Measurements from ENCODE around the gene MEP1A. TPM values are rescaled to one million over a fixed set of nuclear protein-coding genes. Genes with fewer than 3 reads are reported as not detected.

Gene MEP1A
- total and polyA plus RNA-seq, 2 of the 13 experiments (the other 11 are each of a cell fraction or from before 2014, with no cell fraction given), result 0.24 to 0.83 TPM

DNA sequence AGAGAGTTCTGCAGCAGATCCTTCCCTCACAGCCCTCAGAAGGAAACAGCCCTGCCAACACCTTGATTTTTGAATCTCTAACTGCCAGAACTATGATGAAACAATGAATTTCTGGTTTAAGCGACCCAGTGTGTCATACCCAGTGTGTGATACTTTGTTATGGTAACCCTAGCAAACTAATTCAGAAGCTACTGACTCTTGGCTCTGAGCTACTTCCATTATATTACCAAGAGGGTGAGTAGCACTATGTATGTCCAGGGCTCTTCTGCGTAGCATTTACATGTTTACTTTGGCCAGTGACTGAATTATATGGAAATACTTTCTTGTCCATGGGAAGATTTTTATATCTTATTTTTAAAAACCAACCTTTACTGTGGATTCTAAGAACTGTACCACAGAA is 29.7 kb upstream of the MEP1A start:
- Histone ChIP-seq H3K9me3 (ENCODE audit: low read length) (0 out of 2 replicates have a peak, but pooled peaks cover 7% of the 10 kb centered on the region), H3K9ac (ENCODE audit: insufficient read depth, low read depth, low read length) (no peak overlapping the region), H4K20me1 (ENCODE audit: insufficient read depth, low read length) (no peaks in the 10 kb centered on the region), H3K4me1 (ENCODE audit: insufficient read depth, low read length) (peaks cover 12% of the 10 kb centered on the region), H2AFZ (ENCODE audit: low read length) (no peak overlapping the region), H3K27me3 (ENCODE audit: control insufficient read depth in 1 of 2, insufficient read depth in 2 of 2, low read length in 2 of 2) (no peaks in the 10 kb centered on the region), H3K36me3 (replicated peaks in 1 of 2; ENCODE audit: control insufficient read depth in 1 of 2, insufficient read depth in 2 of 2, low read length in 2 of 2) (no peaks in the 10 kb centered on the region), H3K79me2 (ENCODE audit: insufficient read depth, low read length) (no peaks in the 10 kb centered on the region), H3K4me2 (ENCODE audit: low read depth, low read length) (no peak overlapping the region), H3K4me3 (replicated peaks in 1 of 3; ENCODE audit: insufficient read depth in 1 of 3, low read depth in 2 of 3, low read length in 3 of 3) (no peak overlapping the region), H3K27ac (ENCODE audit: extremely low read length, insufficient read depth, low read length) (no peak overlapping the region)
- ATAC-seq (no peak), DNase-seq (ENCODE audit: low spot score) (no peak), FAIRE-seq (no peak)
- in situ Hi-C loops (cut with HindIII; ENCODE audit: extremely low pct_ligation_motif_present, low pct_unique_long_range_greater_than_20kb), result no loop called here
- ChIA-PET POLR2A (no interaction called here), CTCF (ENCODE audit: low intra/inter-chr PET ratio, low total read pairs) (no interaction called here)
- 48% methylated on average over 2 of the region's 2 CpGs for WGBS (ENCODE audit: low lambda C conversion rate)
- intact Hi-C loops (cut with micrococcal nuclease; ENCODE audit: unreplicated experiment), result no loop called here
- BruUV-seq (replicated peaks), result no TSS peak
- TF ChIP-seq ZNF552 (CRISPR knock-in tag; IDR thresholded peaks at IDR 0.05; ENCODE audit: borderline replicate concordance), result no peak
- no peak for TF ChIP-seq ZNF263 (CRISPR knock-in tag; IDR thresholded peaks at IDR 0.05)
- no peak for TF ChIP-seq EP300 (IDR thresholded peaks at IDR 0.05; ENCODE audit: low read depth in 2 of 2, low read length in 2 of 2)
- no peak for TF ChIP-seq EP300 (CRISPR knock-in tag; IDR thresholded peaks at IDR 0.05; ENCODE audit: borderline replicate concordance)
- TF ChIP-seq STAT5B (CRISPR knock-in tag; IDR thresholded peaks at IDR 0.05), result no peak
- no peak for TF ChIP-seq SMAD9 (CRISPR knock-in tag; IDR thresholded peaks at IDR 0.05)
- no peak for TF ChIP-seq SP1 (IDR thresholded peaks at IDR 0.05)
- no peak for TF ChIP-seq SP1 (CRISPR knock-in tag; IDR thresholded peaks at IDR 0.05)
- TF ChIP-seq ZNF839 (CRISPR knock-in tag; IDR thresholded peaks at IDR 0.05; ENCODE audit: borderline replicate concordance), result no peak
- no peak for TF ChIP-seq HOXA9 (CRISPR knock-in tag; IDR thresholded peaks at IDR 0.05; ENCODE audit: borderline replicate concordance)
- TF ChIP-seq, protein P1, sequence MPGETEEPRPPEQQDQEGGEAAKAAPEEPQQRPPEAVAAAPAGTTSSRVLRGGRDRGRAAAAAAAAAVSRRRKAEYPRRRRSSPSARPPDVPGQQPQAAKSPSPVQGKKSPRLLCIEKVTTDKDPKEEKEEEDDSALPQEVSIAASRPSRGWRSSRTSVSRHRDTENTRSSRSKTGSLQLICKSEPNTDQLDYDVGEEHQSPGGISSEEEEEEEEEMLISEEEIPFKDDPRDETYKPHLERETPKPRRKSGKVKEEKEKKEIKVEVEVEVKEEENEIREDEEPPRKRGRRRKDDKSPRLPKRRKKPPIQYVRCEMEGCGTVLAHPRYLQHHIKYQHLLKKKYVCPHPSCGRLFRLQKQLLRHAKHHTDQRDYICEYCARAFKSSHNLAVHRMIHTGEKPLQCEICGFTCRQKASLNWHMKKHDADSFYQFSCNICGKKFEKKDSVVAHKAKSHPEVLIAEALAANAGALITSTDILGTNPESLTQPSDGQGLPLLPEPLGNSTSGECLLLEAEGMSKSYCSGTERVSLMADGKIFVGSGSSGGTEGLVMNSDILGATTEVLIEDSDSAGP (CRISPR knock-in tag; IDR thresholded peaks at IDR 0.05; ENCODE audit: borderline replicate concordance), result no peak
- no peak for TF ChIP-seq ZNF251 (CRISPR knock-in tag; IDR thresholded peaks at IDR 0.05)
- no peak for TF ChIP-seq ISX (CRISPR knock-in tag; conservative IDR thresholded peaks at IDR 0.05)
- TF ChIP-seq, protein P2, sequence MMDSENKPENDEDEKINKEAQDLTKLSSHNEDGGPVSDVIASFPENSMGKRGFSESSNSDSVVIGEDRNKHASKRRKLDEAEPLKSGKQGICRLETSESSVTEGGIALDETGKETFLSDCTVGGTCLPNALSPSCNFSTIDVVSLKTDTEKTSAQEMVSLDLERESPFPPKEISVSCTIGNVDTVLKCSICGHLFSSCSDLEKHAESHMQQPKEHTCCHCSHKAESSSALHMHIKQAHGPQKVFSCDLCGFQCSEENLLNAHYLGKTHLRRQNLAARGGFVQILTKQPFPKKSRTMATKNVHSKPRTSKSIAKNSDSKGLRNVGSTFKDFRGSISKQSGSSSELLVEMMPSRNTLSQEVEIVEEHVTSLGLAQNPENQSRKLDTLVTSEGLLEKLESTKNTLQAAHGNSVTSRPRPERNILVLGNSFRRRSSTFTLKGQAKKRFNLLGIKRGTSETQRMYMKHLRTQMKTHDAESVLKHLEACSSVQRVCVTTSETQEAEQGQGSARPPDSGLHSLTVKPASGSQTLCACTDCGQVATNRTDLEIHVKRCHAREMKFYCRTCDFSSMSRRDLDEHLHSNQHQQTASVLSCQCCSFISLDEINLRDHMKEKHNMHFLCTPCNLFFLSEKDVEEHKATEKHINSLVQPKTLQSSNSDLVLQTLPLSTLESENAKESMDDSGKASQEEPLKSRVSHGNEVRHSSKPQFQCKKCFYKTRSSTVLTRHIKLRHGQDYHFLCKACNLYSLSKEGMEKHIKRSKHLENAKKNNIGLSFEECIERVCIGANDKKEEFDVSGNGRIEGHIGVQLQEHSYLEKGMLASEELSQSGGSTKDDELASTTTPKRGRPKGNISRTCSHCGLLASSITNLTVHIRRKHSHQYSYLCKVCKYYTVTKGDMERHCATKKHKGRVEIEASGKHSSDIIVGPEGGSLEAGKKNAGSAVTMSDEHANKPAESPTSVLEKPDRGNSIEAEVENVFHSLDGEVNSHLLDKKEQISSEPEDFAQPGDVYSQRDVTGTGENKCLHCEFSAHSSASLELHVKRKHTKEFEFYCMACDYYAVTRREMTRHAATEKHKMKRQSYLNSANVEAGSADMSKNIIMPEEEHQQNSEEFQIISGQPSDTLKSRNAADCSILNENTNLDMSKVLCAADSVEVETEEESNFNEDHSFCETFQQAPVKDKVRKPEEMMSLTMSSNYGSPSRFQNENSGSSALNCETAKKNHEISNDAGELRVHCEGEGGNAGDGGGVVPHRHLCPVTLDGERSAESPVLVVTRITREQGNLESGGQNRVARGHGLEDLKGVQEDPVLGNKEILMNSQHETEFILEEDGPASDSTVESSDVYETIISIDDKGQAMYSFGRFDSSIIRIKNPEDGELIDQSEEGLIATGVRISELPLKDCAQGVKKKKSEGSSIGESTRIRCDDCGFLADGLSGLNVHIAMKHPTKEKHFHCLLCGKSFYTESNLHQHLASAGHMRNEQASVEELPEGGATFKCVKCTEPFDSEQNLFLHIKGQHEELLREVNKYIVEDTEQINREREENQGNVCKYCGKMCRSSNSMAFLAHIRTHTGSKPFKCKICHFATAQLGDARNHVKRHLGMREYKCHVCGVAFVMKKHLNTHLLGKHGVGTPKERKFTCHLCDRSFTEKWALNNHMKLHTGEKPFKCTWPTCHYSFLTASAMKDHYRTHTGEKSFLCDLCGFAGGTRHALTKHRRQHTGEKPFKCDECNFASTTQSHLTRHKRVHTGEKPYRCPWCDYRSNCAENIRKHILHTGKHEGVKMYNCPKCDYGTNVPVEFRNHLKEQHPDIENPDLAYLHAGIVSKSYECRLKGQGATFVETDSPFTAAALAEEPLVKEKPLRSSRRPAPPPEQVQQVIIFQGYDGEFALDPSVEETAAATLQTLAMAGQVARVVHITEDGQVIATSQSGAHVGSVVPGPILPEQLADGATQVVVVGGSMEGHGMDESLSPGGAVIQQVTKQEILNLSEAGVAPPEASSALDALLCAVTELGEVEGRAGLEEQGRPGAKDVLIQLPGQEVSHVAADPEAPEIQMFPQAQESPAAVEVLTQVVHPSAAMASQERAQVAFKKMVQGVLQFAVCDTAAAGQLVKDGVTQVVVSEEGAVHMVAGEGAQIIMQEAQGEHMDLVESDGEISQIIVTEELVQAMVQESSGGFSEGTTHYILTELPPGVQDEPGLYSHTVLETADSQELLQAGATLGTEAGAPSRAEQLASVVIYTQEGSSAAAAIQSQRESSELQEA (CRISPR knock-in tag; IDR thresholded peaks at IDR 0.05; ENCODE audit: not compliant biosample characterization), result no peak
- no peak for TF ChIP-seq FOXA1 (IDR thresholded peaks at IDR 0.05)
- no peak for TF ChIP-seq FOXA1 (CRISPR knock-in tag; IDR thresholded peaks at IDR 0.05)
- TF ChIP-seq TMF1 (CRISPR knock-in tag; IDR thresholded peaks at IDR 0.05; ENCODE audit: low read depth), result no peak
- no peak for TF ChIP-seq LBX2 (CRISPR knock-in tag; IDR thresholded peaks at IDR 0.05; ENCODE audit: borderline replicate concordance)

All from HepG2 (cell line).